ENCODE data around the gene ATP6V0E1.

Gene ATP6V0E1

DNA sequence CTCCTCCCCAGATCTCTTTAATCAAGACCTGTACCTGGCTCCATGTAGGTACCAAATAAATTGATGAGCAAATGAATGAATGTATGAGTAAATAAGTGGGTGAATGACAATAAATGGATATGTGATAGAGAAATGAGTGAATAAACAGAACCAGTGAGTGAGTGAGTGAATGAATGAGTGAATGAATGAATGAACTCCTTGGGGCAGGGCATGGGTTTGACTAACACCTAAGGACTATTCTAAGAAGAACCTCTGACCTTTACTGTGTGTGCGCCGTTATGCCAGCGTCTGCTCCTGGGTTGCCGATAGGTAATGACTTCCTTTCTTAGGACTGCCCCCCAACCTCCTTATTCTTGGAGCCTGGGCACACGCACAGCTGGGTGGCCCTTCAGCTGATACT lies 26.1 kb upstream of the ATP6V0E1 start:
- no peak for DNase-seq

DNA sequence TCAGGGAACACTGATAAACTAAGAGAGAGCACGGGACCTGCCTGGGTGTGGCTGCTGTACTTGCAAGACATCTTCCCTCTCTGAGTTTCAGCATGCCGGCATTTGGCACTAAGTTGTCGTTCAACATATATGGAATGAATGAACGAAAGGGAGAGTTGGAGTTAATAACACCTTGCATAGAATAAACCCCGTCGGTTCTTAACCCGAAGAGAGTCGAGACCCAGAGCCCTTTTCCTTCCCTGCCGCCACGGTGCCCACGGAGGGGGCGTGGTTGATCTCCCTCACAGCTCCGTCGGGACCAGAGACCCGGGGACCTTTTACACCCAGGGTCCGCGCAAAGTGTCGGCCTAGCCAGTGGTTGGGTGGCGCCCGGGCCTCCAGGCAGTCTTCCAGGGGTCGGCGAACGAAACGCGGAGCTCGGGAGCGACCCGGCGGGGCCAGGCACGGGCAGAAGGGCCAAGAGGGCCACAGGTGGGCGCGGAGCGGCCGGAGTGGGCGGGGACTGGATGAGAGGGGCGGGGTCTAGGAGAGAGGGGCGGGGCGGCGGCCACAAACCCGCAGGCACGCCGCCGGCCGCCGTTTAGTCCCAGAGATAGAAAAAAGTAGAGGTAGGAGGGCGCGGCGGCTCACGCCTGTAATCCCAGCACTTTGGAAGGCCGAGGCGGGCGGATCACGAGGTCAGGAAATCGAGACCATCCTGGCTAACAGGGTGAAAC lies 25.1 kb upstream of the ATP6V0E1 start:
- peak; percentile 69 for DNase-seq

DNA sequence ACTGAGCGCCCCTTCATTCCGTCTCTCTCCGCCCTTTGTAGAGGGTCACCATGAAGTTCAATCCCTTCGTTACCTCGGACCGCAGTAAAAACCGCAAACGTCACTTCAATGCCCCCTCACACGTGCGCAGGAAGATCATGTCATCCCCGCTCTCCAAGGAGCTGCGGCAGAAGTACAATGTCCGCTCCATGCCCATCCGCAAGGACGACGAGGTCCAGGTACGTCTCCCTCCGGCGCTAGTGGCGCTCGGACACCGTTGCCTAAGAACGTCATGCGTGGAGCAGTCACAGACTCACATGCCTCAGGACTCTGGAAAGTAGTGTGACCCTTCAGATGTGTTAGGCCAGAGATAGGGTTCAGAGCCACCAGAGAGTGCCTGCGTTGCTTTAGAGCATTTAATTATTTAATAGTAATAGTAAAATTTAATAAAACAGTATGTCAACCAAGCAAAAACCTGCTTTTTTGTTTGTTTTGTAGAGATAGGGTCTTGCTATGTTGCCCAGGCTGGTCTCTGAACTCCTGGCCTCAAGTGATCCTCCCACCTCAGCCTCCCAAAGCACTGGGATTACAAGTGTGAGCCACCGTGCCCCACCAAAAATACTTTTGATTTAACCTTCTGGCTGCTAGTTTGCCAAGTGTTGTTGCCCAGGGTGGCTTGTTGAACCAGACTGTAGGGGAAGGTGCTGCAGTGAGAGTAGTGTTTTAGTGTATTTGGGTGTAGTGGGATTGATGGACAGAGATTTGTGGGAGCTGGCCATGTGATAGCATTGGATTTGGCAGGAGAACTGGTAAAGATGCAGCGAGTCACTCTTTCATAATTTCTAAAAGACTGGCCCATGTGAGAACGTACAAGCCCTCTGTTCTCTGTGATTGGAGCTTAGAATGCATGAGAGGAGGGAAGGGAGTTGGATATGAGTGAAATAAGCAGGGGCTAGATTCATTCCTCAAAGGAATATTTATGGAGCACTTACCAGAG lies 23.5 kb upstream of the ATP6V0E1 start:
- no peak for DNase-seq

DNA sequence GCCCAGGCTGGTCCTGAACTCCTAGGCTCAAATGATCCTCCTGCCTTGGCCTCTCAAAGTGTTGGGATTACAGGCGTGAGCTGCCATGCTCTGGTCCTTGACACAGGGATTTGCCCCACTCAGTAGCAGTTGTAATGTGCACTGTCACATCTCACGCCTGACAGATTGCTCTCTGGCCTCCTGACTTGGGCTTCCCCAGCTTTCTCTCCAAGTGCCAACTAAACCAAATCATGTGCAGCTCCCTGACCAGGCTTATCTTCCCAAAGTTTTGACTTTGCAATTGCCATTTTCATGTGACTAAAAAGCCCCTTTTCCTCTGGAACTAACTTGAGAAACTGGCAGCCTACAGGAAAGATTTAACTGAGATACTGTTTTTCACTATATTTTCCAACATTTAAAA lies 13.7 kb upstream of the ATP6V0E1 start:
- DNase-seq: no peak

DNA sequence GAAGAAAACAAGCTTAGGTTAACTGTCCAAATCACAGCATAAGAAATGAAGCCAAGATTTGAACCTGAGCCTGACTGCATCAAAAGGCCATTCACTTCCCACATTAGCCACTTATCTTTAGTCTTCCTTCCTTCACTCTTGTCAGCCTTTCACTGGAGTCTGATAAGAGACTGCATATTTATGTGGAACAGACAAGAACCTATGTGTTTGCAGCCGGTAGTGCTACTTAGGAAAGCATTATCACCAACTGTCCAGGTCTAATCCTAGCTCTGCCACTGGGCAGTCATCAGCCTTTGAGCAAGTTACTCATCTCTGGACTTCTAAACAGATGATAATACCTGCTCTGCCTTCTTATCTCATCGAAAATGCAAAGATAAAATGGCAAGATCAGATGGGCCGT lies 12.1 kb upstream of the ATP6V0E1 start:
- no peak for DNase-seq

DNA sequence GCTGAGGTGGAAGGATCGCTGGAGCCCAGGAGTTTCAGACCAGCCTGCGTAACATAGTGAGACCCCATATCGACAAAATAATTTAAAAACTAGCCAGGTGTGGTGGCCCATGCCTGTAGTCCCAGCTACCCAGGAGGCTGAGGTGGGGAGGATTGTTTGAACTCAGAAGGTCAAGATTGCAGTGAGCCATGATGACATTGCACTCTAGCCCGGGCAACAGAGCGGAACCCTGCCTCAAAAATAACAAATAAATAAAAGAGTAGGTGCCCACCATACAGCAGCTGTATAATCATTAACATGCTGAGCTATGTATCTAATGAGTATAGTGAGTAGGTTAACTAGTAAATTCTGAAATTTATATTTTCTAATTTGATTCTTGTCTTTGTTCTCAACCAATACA lies 11.0 kb upstream of the ATP6V0E1 start:
- no peak for DNase-seq

DNA sequence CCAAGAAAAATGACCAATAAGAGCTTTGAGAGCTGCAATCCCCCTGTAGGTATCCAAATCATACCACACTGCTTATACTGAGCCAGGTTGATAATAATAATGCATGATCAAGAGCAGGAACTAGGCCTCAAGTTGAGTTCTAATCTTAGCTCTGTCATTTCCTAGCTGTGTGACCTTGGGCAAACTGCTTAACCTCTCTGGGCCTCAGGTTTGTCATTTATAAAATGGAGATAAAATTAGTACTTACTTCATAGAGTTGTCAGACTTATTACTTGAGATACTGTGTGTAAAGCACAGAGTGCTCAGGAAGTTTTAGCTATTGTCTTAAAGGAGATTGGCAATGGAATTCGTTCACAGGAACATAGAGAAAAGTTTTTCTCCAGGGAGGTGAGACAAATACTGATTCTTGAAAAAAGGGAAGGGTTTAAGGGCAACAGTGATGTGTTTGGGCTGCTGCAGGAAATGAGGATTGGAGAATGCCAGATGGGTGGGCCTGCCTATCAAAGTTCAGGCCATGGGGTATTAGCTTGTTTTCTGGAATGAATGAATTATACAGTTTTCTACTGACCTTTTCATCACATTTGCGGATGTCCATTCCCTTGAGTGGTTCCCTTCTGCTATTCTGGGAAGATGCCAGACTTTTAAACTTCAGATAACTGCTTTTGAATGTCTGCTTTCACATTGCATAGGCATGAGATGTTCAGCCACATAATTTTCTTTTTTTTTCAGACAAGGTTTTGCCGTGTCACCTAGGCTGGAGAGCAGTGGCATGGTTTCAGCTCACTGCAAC lies 10.2 kb upstream of the ATP6V0E1 start:
- no peak for DNase-seq

DNA sequence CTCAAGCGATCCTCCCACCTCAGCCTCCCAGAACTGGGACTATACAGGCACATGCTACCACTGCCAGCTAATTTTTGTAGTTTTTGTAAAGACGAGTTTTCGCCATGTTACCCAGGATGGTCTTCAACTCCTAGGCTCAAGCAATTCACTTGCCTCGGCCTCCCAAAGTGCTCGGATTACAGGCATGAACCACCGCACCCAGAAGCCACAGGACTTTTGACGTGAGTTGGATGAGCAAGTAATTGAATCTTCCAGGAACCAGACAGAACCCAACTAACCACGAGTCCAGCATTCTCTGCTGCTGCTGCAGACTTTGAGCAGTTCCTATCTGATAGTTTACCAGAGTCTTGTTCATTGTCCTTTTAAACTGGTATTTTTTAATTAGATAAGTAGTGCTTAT lies 9.6 kb upstream of the ATP6V0E1 start:
- no peak for DNase-seq

DNA sequence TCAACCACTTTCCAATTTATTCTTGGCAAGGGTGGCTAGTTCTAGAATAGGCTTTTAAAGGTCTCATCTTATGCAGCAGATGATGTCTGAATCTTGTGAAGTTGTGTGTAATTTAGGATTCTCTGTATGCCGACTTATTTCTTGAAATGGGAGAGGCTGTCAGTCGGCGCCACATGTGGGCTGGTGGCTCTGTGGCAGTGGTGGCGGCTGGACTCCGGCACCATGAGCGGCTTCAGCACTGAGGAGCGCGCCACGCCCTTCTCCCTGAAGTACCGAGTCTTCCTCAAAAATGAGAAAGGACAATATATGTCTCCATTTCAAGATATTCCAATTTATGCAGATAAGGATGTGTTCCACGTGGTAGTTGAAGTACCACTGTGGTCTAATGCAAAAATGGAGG lies 8.3 kb upstream of the ATP6V0E1 start:
- no peak for DNase-seq

DNA sequence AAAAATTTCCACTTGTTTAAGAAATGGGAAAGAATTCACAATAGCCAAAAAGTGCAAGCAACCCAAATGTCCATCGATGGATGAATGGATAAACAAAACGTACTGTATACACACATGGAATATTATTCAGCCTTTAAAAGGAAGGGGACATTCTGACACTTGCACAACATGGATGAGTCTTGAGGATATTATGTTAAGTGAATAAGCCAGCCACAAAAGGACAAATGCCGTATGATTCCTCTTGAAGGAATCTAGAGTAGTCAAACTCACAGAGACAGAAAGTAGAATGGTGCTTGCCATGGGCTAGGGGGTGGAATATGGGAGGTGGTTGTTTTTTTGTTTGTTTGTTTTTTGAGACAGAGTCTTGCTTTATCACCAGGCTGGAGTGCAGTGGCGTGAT lies 3.8 kb upstream of the ATP6V0E1 start:
- no peak for DNase-seq

DNA sequence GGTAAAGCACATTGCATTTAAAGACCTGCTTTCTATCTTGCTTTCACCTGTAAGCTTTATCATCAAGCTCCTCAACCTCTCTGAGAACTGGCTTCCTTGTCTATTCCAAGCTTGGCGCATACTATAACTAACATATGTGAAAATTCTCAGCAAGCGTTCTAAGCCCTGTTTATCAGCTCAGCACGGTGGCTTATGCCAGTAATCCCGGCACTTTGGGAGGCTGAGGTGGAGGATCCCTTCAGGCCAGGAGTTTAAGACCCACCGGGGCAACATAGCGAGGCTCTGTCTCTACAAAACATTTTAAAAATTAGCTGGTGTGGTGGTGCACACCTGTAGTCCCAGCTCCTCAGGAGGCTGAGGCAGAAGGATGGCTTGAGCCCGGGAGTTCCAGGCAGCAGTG lies 1.6 kb upstream of the ATP6V0E1 start:
- no peak for DNase-seq

DNA sequence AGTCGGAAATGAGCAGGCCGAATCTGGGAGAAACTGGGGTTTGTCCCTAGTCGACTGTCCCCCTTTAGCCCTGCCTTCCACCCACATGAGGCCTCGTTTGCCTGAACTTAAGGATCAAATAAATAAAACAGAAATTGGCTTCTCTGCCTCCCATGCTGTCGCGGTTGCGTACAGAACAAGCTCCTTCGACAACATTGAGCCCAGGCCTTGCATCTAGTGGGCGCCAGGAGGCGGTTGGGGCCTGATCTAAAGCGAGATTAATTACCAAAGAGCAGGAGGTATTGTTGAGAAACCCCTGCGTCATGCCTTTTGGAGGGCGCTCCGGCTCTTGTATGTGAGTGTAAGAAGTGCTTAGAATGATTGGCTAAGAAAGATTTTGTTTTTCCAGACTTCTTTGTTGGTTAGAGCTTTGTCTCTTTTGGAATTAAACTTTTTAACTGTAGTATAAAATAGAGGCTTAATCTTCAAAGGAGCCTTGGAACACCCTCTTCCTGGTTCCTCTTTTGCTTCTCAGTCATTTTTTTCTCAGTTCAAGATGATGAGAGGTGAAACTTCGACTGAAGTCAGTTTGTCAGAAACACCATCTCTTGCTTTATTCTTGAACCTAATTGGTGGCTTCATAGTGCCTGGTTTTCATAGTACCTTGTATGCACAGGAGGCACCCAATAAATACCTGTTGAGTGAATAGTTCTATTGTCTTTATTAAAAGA lies 828 bp downstream of the ATP6V0E1 start:
- DNase-seq: peak; percentile 77

DNA sequence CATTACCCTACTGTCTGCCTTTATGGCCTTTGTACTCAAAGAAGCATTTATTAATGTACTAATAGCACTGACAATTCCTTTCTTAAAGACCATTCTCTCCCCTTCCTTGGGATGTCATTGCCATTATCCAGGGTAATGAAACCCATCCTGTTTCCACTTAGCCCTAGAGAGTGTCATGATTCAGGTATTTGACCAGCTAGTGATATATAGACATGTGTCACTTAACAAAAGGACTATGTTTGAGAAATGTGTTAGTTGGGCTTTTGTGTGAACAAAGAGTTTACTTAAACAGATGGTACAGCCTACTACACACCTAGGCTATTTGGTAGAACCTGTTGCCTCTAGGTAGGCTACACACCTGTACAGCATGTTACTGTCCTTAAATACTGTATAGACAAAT lies 2.0 kb downstream of the ATP6V0E1 start:
- no peak for DNase-seq

DNA sequence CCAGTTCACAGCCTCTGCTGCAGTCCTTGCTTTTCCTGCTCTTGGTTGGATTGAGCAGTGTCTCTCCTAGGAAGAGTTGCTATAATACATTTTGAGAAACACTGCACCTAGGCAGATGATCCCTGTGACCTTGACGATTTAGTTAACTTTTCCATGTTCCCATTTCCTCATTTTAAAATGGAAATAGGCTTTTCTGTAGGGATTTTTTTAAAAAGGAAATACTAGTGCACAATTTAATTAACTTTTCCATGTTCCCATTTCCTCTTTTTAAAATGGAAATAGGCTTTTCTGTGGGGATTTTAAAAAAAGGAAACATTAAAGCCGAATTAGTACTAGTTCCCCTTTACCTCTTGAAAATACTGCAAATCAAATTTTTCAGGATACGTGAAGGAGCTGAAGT lies 4.7 kb downstream of the ATP6V0E1 start:
- no peak for DNase-seq

DNA sequence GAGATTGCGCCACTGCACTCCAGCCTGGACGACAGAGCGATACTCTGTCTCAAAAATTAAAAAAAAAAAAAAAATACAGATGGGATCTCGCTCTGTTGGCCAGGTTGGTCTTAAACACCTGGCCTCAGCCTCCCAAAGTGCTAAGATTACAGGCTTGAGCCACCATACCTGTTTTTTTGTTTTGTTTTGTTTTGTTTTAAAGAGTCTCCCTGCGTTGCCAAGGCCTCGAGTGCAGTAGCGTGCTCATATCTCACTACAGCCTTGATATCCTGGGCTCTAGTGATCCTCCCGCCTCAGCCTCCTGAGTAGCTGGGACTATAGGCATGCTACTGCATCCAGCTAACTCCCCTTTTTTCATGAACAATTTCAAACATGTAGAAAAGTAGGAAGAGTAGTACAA lies 7.2 kb downstream of the ATP6V0E1 start:
- DNase-seq: no peak

DNA sequence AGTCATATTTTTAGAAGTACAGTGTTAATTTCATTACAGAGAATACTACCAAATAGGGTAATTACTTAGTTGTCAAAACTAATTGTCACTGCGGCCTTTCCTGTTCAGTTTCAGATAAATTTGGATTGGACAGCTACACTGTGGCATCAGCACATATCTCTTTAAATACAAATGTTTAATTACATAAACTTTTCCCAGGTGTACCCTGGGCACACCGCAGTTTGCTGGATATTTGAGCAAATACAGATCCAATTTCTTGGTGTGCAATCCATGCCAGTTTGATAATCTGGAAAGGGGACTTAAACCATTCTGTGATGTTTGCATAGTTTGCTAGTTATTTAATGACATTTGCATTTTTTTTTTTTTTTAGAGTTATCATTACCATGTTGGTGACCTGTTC lies 10.8 kb downstream of the ATP6V0E1 start:
- no peak for DNase-seq

DNA sequence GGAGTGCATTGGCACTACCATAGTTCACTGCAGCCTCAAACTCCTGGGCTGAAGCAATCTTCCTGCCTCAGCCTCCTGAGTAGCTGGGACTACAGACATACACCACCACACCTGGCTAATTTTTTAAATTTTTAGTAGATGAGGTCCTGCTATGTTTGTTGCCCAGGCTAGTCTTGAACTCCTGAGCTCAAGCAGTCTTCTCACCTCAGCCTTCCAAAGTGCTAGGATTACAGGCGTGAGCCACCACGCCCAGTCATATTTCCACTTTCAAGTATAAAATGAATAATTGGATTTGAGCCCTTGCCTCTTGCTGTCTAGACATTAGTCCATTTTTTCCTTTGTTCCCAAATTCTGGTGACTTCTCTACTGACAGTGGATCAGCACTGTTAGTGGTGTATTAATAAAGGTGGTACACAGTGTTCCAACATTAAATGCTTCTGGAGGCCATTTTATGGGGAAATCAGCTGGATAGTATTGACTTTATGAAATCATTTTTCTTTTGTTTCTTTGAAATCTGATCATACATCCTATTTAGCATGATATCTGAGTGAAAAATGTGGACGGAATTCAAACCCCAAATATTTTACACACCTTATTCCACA lies 15.9 kb downstream of the ATP6V0E1 start:
- no peak for DNase-seq

DNA sequence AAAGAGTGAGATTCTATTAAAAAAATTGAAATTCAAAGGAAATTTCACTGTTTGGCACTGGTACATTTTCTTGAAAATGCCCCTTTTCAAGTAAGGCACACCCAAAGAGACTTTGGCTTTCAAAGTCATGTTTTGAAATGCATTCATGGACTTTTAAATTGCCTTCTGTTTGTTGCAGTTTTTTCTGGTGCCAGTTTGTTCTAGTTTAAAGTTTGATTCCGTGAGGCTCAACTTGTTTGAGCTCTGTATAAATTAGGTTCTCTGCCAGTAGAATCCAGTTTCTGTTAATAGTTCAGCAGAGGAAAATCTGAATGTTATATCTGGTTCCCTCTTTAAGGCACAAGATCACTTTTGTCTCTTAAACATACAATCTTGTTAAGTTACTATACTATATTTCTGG lies 16.4 kb downstream of the ATP6V0E1 start:
- DNase-seq: no peak

DNA sequence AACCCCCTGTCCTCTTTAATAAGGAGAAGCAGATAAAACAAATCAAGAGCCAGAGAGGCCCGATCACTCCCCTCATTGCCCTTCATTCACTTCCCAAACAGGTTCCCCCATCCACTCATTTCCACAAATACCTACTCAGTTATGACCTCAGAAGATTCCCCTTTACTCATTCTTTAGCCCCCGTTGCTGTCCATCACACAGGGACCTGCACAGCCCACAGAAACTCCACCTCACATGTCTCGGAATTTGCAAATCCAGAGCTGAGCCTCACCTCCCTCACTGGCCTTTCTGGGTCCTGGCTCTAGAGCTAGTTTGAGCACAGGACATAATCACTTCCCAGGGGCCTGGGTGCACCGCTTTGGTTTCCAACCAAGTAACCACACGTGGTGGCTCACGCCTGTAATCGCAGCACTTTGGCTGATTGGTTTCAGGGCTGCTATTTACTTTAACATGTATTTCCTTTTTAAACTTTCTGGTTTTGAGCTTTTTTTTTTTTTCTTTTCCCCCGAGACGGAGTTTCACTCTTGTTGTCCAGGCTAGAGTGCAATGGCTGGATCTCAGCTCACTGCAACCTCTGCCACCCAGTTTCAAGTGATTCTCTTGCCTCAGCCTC lies 17.8 kb downstream of the ATP6V0E1 start:
- no peak for DNase-seq

DNA sequence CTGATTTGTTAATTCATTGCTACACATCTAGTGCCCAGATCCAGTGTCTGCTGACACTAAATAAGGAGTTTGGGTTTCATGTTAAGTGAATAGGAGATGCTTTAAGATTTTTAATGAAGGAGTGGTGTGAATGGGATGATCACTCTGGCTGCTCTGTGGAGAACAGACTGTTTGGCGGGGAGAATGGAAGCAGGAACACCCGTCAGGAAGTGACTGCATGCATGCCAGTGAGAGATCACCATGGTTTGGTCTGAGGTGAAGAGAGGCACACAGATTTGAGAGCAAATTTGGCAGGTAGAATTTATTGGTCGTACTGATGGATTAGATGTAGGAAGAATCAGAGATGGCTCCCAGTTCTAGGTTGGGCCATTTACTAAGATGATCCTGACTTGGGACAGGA lies 19.8 kb downstream of the ATP6V0E1 start:
- DNase-seq: no peak

DNA sequence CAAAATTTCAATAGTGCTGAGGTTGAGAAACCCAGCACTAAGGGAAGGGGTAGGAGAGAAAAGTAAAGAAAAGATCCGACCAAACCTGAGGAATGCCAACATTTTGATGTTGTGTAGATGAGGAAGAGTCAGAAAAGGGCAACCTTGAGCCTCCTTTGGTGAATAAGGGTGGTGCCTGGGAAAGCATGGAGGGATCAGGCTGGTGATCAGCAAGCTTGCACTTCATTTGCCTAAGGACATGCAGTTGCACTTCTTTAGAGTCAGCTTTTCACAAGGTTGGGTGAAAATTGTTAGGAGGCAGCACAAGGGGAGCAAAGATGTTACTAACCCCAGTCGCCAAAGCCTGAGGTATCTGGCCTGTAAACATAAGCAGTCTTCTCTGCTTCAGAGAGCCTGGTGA lies 20.4 kb downstream of the ATP6V0E1 start:
- no peak for DNase-seq

DNA sequence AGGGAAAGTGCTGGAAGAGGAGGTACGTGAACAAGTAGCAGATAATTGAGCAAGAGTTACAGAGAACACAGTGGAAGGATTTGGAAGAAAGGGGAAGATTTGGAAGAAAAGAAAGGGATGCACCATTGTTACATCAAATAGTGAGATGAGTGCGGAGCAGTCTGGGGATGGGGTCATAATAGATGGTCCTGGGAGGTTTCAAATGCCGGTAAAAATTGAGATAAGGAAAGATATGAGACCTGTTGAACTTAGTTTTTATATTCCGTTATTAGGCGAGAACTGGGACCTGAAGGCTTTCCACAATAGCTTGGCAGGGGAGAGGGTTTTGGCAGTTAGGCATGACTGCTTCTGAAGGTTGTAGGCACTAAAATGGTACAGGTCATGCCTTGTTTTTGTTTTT lies 20.9 kb downstream of the ATP6V0E1 start:
- DNase-seq: no peak
